ENCODE results near the gene MARCHF2. TPM values are rescaled to one million over a fixed set of nuclear protein-coding genes. Genes with fewer than 3 reads are reported as not detected.

The MARCHF2 gene
- total RNA-seq, 1 donor from 2014 or later, result 68.6 TPM

- DNase-seq, result no peak
These were observed 65.5 kb downstream of the MARCHF2 start for GRCh38 chr19:8478598-8478997.

- no peak for DNase-seq
These were observed 68.1 kb downstream of the MARCHF2 start for GRCh38 chr19:8481201-8481600.

- DNase-seq, result no peak
These were observed 68.5 kb downstream of the MARCHF2 start for GRCh38 chr19:8481616-8482015.

- DNase-seq, result no peak
These were observed 69.6 kb downstream of the MARCHF2 start for GRCh38 chr19:8482696-8483095.

- DNase-seq, result no peak
These were observed 70.1 kb downstream of the MARCHF2 start for GRCh38 chr19:8483165-8483564.

- DNase-seq, result no peak
These were observed 71.3 kb downstream of the MARCHF2 start for GRCh38 chr19:8484331-8484894.

- no peak for DNase-seq
These were observed 72.7 kb downstream of the MARCHF2 start for GRCh38 chr19:8485561-8486371.

GRCh38 chr19:8486661-8487136 lies 73.6 kb downstream of the MARCHF2 start:
- DNase-seq, result no peak

- DNase-seq, result no peak
These were observed 74.2 kb downstream of the MARCHF2 start for GRCh38 chr19:8487137-8487851.

- DNase-seq, result no peak
These were observed 75.3 kb downstream of the MARCHF2 start for GRCh38 chr19:8488365-8488764.

Small RNA genes lying within 50 kb of the gene (small RNA-seq; reads per million reads assigned to genes)
- gene MIR4999 (ENCODE audit: low replicate concordance), result 0.18 reads per million, percentile 16 among the genes with 10 or more reads in this experiment

Other genes with a start within 250 kb of the MARCHF2 start
- gene CERS4, start 203.9 kb upstream of the MARCHF2 start, total RNA-seq, result 41.0 TPM
- 16.4 TPM for gene CD320, start 104.9 kb upstream of the MARCHF2 start, total RNA-seq
- 8.6 TPM for gene NDUFA7, start 91.9 kb upstream of the MARCHF2 start, total RNA-seq
- gene RPS28, start 91.8 kb upstream of the MARCHF2 start, total RNA-seq, result 383 TPM
- 24.2 TPM for gene KANK3, start 70.0 kb upstream of the MARCHF2 start, total RNA-seq
- gene ANGPTL4, start 49.1 kb upstream of the MARCHF2 start, total RNA-seq, result not detected
- gene RAB11B, start 22.9 kb upstream of the MARCHF2 start, total RNA-seq, result 78.2 TPM
- gene HNRNPM, start 31.7 kb downstream of the MARCHF2 start, total RNA-seq, result 125 TPM
- 1.8 TPM for gene PRAM1, start 89.3 kb downstream of the MARCHF2 start, total RNA-seq
- gene ZNF414, start 100.9 kb downstream of the MARCHF2 start, total RNA-seq, result 13.7 TPM
- gene MYO1F, start 164.1 kb downstream of the MARCHF2 start, total RNA-seq, result 7.3 TPM
- gene ADAMTS10, start 197.4 kb downstream of the MARCHF2 start, total RNA-seq, result 24.8 TPM
- gene NFILZ, start 217.3 kb downstream of the MARCHF2 start, total RNA-seq, result not detected

Data from tongue (tissue), 3 donors.